Brain microvascular endothelial cell (primary cell): ENCODE data around the gene SMIM27.
"Not testable (repeated sequence)": the region's sequence is repeated elsewhere in the genome, so short reads cannot be mapped to it uniquely, and the experiment has no call there.

Source experiments
- DNase-seq: peaks from one replicate; pipeline ENCODE4 v3.0.0-alpha.2; 2020
- H3K27ac ChIP-seq: fragments of 250-450 bp; sonication (Bioruptor Pico); 2 replicates; pipeline ENCODE4 v1.5.1; 2020; ENCODE audit warnings: mild to moderate bottlenecking, moderate library complexity
- H3K27me3 ChIP-seq: fragments of 250-450 bp; sonication (Bioruptor Pico); replicated peaks from 2 replicates; pipeline ENCODE4 v1.5.1; 2020; ENCODE audit warnings: mild to moderate bottlenecking
- H3K36me3 ChIP-seq: fragments of 250-450 bp; sonication (Bioruptor Pico); replicated peaks from 2 replicates; pipeline ENCODE4 v1.5.1; 2020; ENCODE audit warnings: mild to moderate bottlenecking
- H3K4me3 ChIP-seq: 2 replicates; pipeline ENCODE4 v1.5.1; 2011; ENCODE audit warnings: low read depth, mild to moderate bottlenecking, control low read depth, low read length, moderate library complexity
- in situ Hi-C: cut with HindIII; loops from 2 replicates; pipeline ENCODE4 v1.10.0; 2017; ENCODE audit warnings: low sequenced_read_pairs, low pct_ligation_motif_present
- TF ChIP-seq, protein P1 (sequence below): IDR thresholded peaks from 2 replicates; pipeline ENCODE4 v1.5.1; 2011; ENCODE audit warnings: low read depth, mild to moderate bottlenecking, moderate library complexity, low read length, control low read depth, inconsistent platforms; ENCODE audit errors: missing control alignments

The SMIM27 gene

GRCh38 chr9:32589083-32589723, 37.1 kb downstream of the SMIM27 start:
- Histone ChIP-seq H3K36me3 (no peaks in the 10 kb centered on the region), H3K4me3 (no peak overlapping the region), H3K27me3 (no peaks in the 10 kb centered on the region), H3K27ac (no peak overlapping the region)
- TF ChIP-seq, protein P1, sequence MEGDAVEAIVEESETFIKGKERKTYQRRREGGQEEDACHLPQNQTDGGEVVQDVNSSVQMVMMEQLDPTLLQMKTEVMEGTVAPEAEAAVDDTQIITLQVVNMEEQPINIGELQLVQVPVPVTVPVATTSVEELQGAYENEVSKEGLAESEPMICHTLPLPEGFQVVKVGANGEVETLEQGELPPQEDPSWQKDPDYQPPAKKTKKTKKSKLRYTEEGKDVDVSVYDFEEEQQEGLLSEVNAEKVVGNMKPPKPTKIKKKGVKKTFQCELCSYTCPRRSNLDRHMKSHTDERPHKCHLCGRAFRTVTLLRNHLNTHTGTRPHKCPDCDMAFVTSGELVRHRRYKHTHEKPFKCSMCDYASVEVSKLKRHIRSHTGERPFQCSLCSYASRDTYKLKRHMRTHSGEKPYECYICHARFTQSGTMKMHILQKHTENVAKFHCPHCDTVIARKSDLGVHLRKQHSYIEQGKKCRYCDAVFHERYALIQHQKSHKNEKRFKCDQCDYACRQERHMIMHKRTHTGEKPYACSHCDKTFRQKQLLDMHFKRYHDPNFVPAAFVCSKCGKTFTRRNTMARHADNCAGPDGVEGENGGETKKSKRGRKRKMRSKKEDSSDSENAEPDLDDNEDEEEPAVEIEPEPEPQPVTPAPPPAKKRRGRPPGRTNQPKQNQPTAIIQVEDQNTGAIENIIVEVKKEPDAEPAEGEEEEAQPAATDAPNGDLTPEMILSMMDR: peak; percentile 60
- peak; percentile 39 for DNase-seq
- in situ Hi-C loops: no loop called here

DNA sequence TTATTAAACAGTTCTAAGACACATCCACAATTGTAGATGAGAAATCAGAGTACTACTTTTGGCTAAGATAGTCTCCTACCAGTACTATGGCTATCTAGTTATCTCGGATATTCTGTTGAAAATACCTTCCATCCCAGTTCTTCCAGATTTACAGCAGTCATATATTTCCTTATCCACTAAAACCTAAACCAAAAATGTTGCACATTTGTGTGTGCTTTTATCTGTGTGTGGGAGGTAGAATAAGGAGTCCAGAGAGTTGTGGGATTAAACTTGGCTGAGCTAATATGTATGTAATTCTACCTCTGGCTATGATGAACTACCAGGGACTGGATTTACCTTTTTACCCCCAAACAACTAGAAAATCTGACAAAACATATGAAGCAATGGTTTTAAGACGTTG, 38.3 kb downstream of the SMIM27 start:
- H3K36me3 ChIP-seq: no peaks in the 10 kb centered on the region
- in situ Hi-C loops: no loop called here
- no peak overlapping the region for H3K27ac ChIP-seq
- no peak for DNase-seq
- TF ChIP-seq, protein P1: no peak
- no peak overlapping the region for H3K4me3 ChIP-seq
- H3K27me3 ChIP-seq: no peaks in the 10 kb centered on the region

DNA sequence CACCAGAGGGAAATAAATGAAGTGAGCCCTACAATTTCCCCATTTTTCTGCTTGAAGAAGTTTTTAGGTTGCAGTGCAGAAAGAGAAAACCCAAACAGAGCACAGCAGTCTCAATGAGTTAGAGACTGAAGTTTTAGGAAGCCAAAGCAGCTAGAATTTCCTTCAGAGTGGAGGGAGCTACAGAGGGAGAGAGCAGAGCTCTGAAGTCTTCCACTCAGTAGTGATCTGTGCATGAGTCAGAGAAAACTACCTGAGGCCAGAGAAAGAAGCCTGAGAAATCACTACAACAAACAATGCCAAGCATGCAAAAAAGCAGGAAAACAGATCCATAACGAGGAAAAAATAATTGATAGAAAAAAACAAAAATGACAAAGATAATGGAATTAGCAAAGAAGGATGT, 38.8 kb downstream of the SMIM27 start:
- in situ Hi-C loops: no loop called here
- DNase-seq: no peak
- Histone ChIP-seq H3K27ac (no peak overlapping the region), H3K36me3 (no peaks in the 10 kb centered on the region), H3K27me3 (no peaks in the 10 kb centered on the region), H3K4me3 (no peak overlapping the region)
- TF ChIP-seq, protein P1: no peak

DNA sequence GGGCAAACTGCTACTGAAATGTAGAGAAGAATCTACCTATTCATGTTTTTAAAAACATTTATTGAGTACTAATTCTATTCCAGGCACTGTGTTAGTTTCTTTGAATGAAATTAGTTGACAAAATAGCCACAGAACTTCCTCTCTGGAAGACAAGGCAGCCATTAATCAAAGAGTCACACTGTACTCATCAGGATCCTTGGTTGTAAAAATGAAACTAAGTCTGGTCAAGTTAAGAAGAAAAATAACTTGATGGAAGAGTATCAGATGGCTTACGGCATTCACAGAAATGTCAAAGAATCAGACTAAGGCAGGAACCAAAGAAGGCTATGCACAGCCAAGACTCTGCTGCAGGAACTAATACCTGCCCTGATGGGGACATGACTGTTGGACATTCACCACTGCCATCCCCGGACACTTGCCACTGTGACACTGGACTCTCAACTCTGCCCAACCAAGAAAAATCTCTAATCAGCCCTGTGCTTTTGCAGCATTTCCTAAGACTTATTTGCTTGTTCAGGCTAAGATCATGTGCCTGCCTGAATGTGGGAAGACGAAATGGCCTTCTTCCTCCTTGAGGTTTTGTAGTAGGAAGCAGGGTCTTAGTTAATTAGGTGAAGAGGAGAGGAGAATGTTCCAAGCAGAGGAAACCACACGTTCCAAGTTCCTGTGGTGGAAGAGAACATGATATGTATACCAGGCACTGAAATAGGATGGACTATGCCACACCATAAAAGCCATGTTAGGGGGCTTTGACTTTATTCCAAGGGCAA, 44.2 kb downstream of the SMIM27 start:
- no peak for DNase-seq
- TF ChIP-seq, protein P1: no peak
- in situ Hi-C loops: no loop called here

DNA sequence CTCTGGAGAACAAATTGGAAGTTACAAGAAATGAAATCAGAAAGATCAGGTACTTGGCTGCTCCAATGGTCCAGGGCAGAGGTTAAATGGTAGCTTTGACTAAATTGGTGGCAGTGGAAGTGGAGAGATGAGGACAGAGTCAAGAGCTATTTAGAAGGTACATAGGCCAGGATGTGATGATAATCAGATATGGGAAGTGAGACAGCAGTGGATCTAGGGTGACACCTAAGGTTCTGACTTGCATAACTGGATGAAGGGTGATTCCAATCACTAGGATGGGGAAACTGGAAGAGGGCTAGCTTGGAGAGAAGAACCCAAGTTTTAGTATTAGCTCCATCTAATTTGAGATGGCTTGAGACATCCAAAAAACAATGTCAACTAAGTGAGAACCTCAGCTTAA, 44.8 kb downstream of the SMIM27 start:
- H3K4me3 ChIP-seq: no peak overlapping the region
- H3K36me3 ChIP-seq: no peaks in the 10 kb centered on the region
- TF ChIP-seq, protein P1: no peak
- H3K27me3 ChIP-seq: no peaks in the 10 kb centered on the region
- in situ Hi-C loops: no loop called here
- H3K27ac ChIP-seq: no peak overlapping the region
- DNase-seq: no peak

More for the DNA sequence above, 44.2 kb downstream of the SMIM27 start:
- H3K27me3 ChIP-seq: no peaks in the 10 kb centered on the region
- no peak overlapping the region for H3K27ac ChIP-seq
- H3K4me3 ChIP-seq: no peak overlapping the region
- H3K36me3 ChIP-seq: no peaks in the 10 kb centered on the region

DNA sequence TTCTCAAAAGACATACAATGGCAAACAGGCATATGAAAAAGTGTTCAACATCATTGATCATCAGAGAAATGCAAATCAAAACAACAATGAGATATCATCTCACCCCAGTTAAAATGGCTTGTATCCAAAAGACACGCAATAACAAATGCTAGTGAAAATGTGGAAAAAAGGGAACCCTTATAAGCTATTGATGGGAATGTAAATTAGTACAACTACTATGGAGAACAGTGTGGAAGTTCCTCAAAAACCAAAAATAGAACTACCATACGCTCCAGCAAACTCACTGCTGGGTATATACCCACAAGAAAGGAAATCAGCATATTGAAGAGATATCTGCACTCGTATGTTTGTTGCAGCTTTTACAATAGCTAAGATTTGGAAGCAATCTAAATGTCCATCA, 46.9 kb downstream of the SMIM27 start:
- H3K36me3 ChIP-seq, H3K27me3 ChIP-seq, H3K4me3 ChIP-seq, in situ Hi-C loops, DNase-seq, H3K27ac ChIP-seq: not testable (repeated sequence)
